ENCODE measurements around the gene MICALL2. TPM values are rescaled to one million over a fixed set of nuclear protein-coding genes. Genes with fewer than 3 reads are reported as not detected.

Gene MICALL2
- total RNA-seq, 4 donors from 2014 or later: 9.1 to 18.3 (median 14.6) TPM

- Histone ChIP-seq H3K27ac (replicated peaks in 1 of 4) (no peak overlapping the region), H3K4me1 (no peaks in the 10 kb centered on the region), H3K27me3 (no peaks in the 10 kb centered on the region), H3K4me3 (no peak overlapping the region), H3K9me3 (no peaks in the 10 kb centered on the region), H3K36me3 (peaks cover 64 to 100% (median 99%) of the 10 kb centered on the region in 4 donors)
- no peak for DNase-seq (ENCODE audit: extremely low spot score)
- intact Hi-C loops (cut with DNase I): no loop called here
- WGBS: 77% methylated on average over 16 of the region's 20 CpGs
- TF ChIP-seq CTCF (IDR thresholded peaks at IDR 0.05) (no peak), EP300 (IDR thresholded peaks at IDR 0.05) (no peak), POLR2A (IDR thresholded peaks at IDR 0.05; ENCODE audit: low read depth) (no peak), POLR2AphosphoS5 (IDR thresholded peaks at IDR 0.05) (no peak)
Measured at GRCh38 chr7:1488016-1488415, 28.7 kb upstream of the MICALL2 start.

- intact Hi-C loops (cut with DNase I): no loop called here
- WGBS: no CpG with 5 or more reads among the region's 25 CpGs
- Histone ChIP-seq H3K4me1 (no peaks in the 10 kb centered on the region), H3K36me3 (peaks cover 69 to 100% (median 99%) of the 10 kb centered on the region in 4 donors), H3K27ac (replicated peaks in 1 of 4) (no peak overlapping the region), H3K27me3 (no peaks in the 10 kb centered on the region), H3K4me3 (no peak overlapping the region), H3K9me3 (no peaks in the 10 kb centered on the region)
- no peak for TF ChIP-seq POLR2A (IDR thresholded peaks at IDR 0.05; ENCODE audit: low read depth)
- no peak for TF ChIP-seq EP300 (IDR thresholded peaks at IDR 0.05)
- no peak for TF ChIP-seq CTCF (IDR thresholded peaks at IDR 0.05)
- TF ChIP-seq POLR2AphosphoS5 (IDR thresholded peaks at IDR 0.05): no peak
- no peak for DNase-seq (ENCODE audit: extremely low spot score)
Measured at GRCh38 chr7:1487466-1487865, 28.2 kb upstream of the MICALL2 start.

GRCh38 chr7:1486571-1486970 is 27.3 kb upstream of the MICALL2 start:
- Histone ChIP-seq H3K27me3 (no peaks in the 10 kb centered on the region), H3K36me3 (peaks cover 69 to 100% (median 99%) of the 10 kb centered on the region in 4 donors), H3K9me3 (no peaks in the 10 kb centered on the region), H3K4me1 (no peaks in the 10 kb centered on the region), H3K4me3 (no peak overlapping the region), H3K27ac (replicated peaks in 1 of 4) (no peak overlapping the region)
- WGBS: 88% methylated on average over 21 of the region's 23 CpGs
- no peak for DNase-seq (ENCODE audit: extremely low spot score)
- TF ChIP-seq CTCF (IDR thresholded peaks at IDR 0.05) (no peak), POLR2AphosphoS5 (IDR thresholded peaks at IDR 0.05) (no peak), EP300 (IDR thresholded peaks at IDR 0.05) (no peak), POLR2A (IDR thresholded peaks at IDR 0.05; ENCODE audit: low read depth) (no peak)
- intact Hi-C loops (cut with DNase I): no loop called here

GRCh38 chr7:1485156-1485555 is 25.9 kb upstream of the MICALL2 start:
- no peak for TF ChIP-seq EP300 (IDR thresholded peaks at IDR 0.05)
- TF ChIP-seq POLR2AphosphoS5 (IDR thresholded peaks at IDR 0.05): no peak
- TF ChIP-seq POLR2A (IDR thresholded peaks at IDR 0.05; ENCODE audit: low read depth): no peak
- Histone ChIP-seq H3K9me3 (no peaks in the 10 kb centered on the region), H3K4me3 (no peak overlapping the region), H3K27me3 (no peaks in the 10 kb centered on the region), H3K4me1 (no peaks in the 10 kb centered on the region), H3K27ac (replicated peaks in 1 of 4) (no peak overlapping the region), H3K36me3 (peaks cover 79 to 100% (median 100%) of the 10 kb centered on the region in 4 donors)
- intact Hi-C loops (cut with DNase I): no loop called here
- no peak for DNase-seq (ENCODE audit: extremely low spot score)
- 100% methylated on average over 3 of the region's 19 CpGs for WGBS

GRCh38 chr7:1484569-1484968 is 25.3 kb upstream of the MICALL2 start:
- Histone ChIP-seq H3K36me3 (peaks cover 79 to 100% (median 100%) of the 10 kb centered on the region in 4 donors), H3K4me3 (no peak overlapping the region), H3K9me3 (no peaks in the 10 kb centered on the region), H3K27me3 (no peaks in the 10 kb centered on the region), H3K27ac (replicated peaks in 1 of 4) (no peak overlapping the region), H3K4me1 (no peaks in the 10 kb centered on the region)
- TF ChIP-seq CTCF (IDR thresholded peaks at IDR 0.05) (no peak), POLR2AphosphoS5 (IDR thresholded peaks at IDR 0.05) (no peak), POLR2A (IDR thresholded peaks at IDR 0.05; ENCODE audit: low read depth) (no peak), EP300 (IDR thresholded peaks at IDR 0.05) (no peak)
- DNase-seq (ENCODE audit: extremely low spot score): no peak
- intact Hi-C loops (cut with DNase I): no loop called here
- WGBS: 88% methylated on average over 5 of the region's 12 CpGs
